Erythroblast (primary cell): Measurements from ENCODE around the gene MYL6.
A peak's percentile ranks its signal among the peaks of the same experiment; 100 is the strongest.

Experiments
- DNase-seq, 2 experiments: peaks; one replicate each; lab custom pipeline; 2025; lab: John Stamatoyannopoulos, UW
- GATA1 ChIP-seq: IDR thresholded peaks from 2 replicates; pipeline ENCODE4 v1.6.1; 2011; ENCODE audit warnings: low read depth, mild to moderate bottlenecking, control low read depth, low read length, moderate library complexity
- POLR2A ChIP-seq: IDR thresholded peaks from 2 replicates; pipeline ENCODE4 v1.6.1; 2011; ENCODE audit warnings: mild to moderate bottlenecking, low read length

MYL6 gene

DNA sequence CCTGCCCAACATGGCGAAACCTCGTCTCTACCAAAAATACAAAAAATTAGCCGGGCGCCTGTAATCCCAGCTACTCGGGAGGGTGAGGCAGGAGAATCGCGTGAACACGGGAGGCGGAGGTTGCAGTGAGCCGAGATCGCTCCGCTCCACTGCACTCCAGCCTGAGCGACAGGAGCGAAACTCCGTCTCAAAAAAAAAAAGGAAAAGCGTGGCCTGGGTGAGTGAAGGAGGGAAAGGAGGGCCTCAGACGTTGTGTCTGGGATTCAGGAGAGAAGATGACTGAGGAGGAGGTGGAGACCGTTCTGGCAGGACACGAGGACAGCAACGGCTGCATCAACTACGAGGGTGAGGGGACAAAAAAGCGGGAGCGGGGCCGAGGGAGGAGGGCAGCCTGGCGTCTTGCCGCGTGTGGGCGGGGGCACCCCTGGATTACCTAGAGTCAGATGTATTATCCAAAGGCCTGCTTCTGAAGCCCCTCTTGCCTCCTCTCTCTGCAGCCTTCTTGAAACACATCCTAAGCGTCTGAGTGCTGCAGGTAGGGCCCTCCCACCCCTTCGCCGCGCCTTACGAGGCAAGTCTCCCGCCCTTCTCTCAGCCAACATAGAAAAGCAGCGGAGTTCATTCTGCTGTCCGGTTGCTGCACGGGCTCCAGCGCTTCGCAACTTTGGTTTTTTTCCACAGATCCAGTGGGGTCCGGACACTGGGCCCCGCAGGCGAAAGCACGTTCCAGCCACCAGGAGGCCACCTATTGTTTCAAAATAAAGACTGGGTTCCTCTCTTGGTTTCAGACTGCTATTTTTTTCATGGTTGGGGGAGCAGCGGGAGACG, 744 bp upstream of the MYL6 start:
- TF ChIP-seq POLR2A = no peak
- TF ChIP-seq GATA1 = no peak
- DNase-seq = peak; percentile 74 to 76

DNA sequence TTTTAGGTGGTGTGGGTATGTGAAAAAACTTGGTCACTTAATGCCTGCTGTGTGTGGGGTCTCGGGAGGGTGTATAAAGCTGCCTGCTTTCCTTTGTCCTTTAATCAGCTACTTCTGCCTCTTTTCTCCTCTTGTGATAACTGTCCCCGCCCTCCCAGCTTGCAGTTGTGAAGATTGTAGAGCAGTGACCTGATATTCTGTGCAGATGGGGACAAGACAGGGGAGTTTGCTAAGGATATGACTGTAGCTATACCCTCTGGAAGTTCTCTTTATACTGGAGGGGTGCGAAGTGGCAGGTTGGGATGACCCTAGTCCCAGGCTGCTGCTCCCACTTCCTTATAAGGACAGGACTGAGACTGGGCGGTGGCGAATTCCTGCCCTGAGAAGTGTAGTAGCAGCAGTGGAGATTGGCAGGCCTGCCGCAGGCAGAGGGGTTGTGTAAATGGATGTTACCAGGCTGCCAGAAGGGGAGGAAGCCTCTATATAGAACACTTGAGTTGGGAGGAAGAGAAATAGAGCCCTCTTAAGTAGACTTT, 835 bp downstream of the MYL6 start:
- peak; percentile 80 for DNase-seq
- TF ChIP-seq GATA1 (no peak), POLR2A (no peak)

DNA sequence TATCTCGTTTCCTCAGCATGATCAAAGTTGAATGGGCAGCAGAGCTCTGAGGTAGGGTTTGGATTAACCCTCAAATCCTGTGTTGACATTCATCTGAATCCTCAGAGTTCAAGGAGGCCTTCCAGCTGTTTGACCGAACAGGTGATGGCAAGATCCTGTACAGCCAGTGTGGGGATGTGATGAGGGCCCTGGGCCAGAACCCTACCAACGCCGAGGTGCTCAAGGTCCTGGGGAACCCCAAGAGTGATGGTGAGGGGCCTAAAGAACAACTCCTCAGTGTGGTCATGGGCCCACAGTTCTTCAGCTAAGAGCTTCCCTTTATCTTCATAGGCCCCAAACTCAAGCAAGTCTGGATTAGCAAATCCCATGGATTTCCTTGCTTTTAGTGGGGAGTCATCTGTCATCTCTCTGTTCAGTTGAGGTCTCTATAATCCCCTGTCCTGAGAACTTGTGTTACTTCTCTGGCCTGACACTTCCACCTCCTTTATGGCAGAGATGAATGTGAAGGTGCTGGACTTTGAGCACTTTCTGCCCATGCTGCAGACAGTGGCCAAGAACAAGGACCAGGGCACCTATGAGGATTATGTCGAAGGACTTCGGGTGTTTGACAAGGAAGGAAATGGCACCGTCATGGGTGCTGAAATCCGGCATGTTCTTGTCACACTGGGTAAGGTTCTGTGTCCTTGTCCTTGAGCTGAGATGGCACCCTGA, 1.5 kb downstream of the MYL6 start:
- no peak for DNase-seq
- TF ChIP-seq POLR2A = peak; percentile 7
- no peak for TF ChIP-seq GATA1

DNA sequence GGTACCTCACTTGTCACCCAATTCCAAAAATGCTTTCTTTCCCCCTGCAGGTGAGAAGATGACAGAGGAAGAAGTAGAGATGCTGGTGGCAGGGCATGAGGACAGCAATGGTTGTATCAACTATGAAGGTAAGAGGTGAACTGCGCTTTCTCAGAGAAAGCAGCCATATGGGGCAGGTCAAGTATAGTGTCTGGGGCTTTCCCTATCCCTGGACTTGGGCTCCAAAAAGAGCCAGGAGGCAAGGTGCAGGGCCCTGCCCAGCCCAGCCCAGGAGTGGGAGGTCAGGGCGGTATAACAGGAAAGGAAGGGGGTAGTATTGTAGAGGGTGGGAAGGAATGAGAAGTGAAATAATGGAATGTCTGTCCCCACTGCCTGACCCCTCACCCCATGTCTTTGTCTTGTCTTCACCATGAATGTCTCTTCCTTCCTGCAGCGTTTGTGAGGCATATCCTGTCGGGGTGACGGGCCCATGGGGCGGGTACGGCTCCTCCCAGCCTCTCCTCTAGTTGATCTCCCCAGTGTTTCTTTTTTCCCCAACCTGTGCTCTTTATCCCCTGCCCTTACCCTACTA, 2.1 kb downstream of the MYL6 start:
- TF ChIP-seq GATA1 (no peak), POLR2A (no peak)
- DNase-seq = no peak

DNA sequence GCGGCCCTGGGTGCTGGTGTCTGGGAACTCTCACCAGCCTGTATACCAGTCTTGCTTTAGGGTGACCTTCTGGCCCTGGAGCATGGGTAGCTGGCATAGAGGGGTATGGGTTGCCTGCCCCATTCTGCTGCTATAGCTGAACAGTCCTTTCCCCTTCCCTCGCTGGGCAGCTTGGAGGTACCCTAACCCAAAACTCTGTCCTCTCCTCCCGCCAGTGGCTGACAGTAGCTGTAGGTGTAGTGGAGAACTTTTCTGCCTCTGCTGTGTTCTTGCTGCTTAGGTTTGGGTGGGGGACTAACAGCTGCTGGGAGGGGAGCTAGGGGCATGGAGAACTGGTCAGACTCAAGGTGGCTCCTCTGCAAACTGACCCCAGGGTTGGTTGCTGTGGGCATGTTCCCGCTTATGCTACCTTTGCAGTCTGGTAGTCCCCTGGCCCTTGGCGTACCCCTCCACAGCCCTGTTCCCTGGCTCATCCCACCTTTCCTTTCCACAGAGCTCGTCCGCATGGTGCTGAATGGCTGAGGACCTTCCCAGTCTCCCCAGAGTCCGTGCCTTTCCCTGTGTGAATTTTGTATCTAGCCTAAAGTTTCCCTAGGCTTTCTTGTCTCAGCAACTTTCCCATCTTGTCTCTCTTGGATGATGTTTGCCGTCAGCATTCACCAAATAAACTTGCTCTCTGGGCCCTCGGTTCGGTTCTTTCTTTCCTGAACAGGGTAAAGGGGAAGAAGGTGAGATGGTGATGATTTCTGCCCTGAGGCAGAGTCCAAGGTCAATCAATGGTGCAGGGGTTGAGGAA, 2.9 kb downstream of the MYL6 start:
- TF ChIP-seq POLR2A (peak; percentile 27), GATA1 (no peak)
- DNase-seq = no peak

DNA sequence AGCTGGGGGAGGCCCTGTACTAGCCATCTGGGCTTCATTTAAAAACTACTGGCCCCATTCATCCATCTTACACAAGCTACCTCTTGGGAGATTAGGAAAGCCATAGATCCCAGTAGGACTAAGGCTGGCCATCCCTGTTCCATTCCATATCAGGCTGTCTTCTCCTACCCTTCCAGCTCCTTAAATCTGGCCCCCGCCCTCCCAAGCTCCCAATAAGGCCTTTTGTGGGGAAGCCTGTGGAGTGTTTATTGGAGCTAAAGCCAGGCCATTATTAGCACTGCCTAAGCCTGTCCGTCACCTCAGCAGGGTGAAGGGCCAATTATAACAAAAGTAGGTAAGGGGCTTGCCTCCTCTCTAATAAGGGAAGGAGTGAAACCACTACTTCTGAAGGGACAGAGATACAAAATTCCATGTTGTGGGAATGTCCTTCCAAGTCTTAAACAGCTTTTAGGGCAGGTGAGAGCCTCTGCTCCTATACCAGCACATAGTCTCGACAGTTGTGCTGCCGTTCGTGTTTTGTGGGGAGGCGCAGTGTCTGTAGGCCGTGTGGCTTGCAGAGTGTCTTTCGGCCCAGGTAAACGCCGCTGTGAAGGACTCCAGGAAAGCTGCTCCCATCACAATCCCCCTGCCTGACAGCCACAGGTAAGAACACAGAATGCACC, 3.7 kb downstream of the MYL6 start:
- TF ChIP-seq POLR2A (no peak), GATA1 (no peak)

DNA sequence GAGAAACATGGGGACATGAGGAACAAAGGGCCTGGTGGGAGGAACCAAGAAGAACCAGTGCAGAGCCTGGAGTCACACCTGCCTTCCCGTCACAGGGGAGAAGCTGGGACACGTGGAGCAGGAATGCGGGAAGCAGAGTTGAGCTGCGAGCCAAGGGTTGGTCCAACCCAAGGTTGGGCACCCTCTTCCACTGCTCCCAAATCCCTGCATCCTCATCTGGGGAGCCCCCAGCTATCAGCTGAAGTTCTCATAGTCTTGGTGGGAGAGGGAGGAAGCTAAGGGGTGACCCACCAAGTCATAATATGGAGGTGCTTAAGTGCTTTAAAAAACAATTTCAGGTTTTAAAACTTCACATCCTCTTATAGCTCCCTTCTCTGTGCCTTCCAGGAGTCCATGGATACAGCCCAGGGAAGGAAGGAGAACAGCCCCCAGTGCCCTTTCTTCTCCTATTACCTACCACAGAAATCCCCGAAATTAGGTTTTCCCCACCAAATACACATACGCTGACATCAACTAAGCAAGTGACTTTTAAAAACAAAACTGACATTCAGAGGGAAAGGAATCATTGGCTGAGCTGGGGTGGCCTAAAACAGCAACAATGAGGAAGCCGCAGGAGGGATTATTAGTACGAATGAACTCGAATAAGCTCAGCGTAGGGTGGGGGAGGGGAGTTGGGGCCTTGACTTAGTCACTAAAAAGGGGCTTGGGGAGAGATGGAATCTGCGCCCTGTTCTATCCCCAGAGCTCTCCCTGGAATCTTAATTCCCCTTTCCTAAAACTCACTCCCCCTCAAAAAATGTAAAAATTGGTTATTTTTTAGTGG, 4.5 kb downstream of the MYL6 start:
- DNase-seq = no peak
- TF ChIP-seq POLR2A = no peak

More for the DNA sequence above, 3.7 kb downstream of the MYL6 start:
- DNase-seq = no peak

DNA sequence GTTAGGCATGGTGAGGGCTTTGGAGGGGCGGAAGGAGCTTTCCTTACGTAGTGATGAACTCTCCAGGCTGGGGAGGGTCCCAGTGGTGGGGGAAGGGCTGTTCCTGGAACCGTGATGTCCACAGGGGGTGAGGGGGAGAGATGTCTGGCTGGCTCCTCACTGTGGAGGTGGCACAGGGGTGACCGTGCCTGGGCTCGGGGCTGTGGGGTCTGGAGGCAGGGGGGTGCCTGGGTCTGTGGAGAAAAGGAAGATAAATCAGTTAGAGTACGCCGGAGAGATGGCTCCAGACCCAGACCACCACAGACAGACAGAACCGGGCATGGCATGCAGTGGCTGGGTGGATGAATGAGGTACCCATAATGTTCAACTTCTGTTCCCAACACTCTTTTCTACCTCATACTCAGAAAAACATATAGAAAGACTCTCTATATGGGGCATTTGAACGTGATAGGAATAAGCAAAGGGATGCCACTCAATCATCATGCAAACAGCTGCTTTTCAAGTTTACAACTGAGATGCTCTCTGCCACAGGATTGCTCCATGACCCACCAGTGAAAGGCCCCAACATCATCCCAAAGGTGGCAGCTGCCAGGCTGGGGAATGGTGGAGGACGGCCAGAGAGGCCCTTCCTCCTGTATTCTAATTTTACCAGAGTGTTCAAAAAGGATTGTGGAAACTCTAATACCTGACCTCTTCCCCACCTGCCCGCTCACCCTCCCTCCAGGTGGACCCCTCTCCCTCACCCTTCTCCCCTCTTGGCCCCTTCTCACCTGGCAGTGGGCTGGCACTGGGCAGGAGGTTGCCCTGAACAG, 5.6 kb downstream of the MYL6 start:
- no peak for DNase-seq
- peak; percentile 36 for TF ChIP-seq POLR2A
- TF ChIP-seq GATA1 = no peak

DNA sequence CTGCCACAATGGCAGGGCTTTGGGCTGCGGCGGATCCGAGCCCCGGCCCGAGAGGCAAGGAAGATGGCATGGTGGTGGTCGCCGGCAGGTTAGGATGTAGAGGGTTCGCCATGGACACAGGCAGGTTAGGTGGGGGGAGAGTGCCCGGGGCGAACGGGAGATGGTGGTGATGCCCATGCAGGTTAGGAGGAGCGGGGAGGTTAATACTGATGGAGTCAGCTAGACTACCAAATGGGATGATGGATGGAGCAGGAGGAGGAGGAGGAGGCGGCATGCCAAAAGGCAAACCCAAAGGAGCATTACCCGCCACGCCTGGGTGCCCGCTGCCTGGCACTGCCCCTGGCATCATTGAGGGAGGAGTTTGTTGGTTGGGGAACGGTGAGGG, 6.2 kb downstream of the MYL6 start:
- peak; percentile 5 for TF ChIP-seq POLR2A
- TF ChIP-seq GATA1 = no peak
- DNase-seq = no peak

DNA sequence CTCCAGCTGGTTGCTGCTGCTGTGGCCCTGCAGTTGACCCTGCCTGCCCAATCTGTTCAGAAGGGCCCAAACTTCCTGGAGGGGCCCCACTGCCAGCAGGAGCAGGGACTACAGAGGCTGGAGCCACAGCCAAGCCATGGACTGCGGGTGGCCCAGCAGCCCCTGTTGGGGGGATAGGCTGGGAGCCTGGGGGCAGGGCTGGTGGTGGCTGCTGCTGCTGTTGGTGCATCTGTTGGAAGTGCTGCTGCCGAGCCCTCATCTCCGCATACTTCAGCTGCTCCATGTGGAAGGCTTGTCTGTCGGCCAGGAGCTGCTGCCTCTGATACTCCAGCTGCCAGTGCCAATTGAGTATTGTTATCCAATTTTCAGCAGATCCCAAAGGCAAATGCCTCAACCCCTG, 7.2 kb downstream of the MYL6 start:
- TF ChIP-seq GATA1 (no peak), POLR2A (peak; percentile 6)
- no peak for DNase-seq

DNA sequence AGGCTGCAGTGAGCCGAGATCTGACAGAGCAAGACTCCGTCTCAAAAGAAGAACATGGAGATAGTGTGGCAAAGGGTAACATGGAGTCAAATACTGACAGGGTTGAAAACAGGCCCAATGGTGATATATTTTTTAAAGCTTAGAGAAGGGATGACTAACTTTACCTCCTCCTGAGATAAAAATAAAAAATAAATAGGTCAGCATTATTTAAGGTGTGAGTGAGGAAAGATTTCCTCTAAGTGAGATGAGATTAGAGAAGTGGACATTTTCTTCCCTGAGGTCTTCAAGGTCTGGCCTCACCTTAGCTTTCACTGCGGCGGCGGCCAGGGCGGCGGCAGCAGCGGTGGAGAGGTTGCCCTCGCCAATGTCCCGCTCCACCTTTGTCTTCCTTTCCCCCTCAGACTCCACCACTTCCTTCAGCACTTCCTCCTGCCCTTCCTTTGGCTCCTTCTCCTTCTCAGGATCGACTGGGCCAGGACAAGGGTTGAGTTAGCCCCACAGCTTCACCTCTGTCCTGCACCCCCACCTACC, 11.1 kb downstream of the MYL6 start:
- DNase-seq = no peak
- TF ChIP-seq POLR2A = no peak
- no peak for TF ChIP-seq GATA1
